ENCODE results near the gene NPM3. TPM values are rescaled to one million over a fixed set of nuclear protein-coding genes. Genes with fewer than 3 reads are reported as not detected.

Gene NPM3
- total RNA-seq, 2 donors from 2014 or later: 43.7 to 47.4 TPM

GRCh38 chr10:101772017-101772894, 11.0 kb downstream of the NPM3 start:
- Histone ChIP-seq H3K36me3 (no peaks in the 10 kb centered on the region), H3K27ac (no peak overlapping the region), H3K4me1 (replicated peaks) (peaks cover 3% of the 10 kb centered on the region), H3K27me3 (replicated peaks; ENCODE audit: insufficient read depth) (peaks cover 16% of the 10 kb centered on the region), H3K9me3 (no peaks in the 10 kb centered on the region), H3K4me3 (no peak overlapping the region)
- no peak for DNase-seq (ENCODE audit: low spot score)
- 72% methylated on average over 4 of the region's 6 CpGs for WGBS
- intact Hi-C loops (cut with DNase I): no loop called here
- TF ChIP-seq POLR2AphosphoS5 (IDR thresholded peaks at IDR 0.05) (no peak), CTCF (IDR thresholded peaks at IDR 0.05) (no peak), POLR2A (IDR thresholded peaks at IDR 0.05) (no peak)

GRCh38 chr10:101771380-101771779, 11.9 kb downstream of the NPM3 start:
- intact Hi-C loops (cut with DNase I): no loop called here
- H3K27me3 ChIP-seq (replicated peaks; ENCODE audit: insufficient read depth): peaks cover 16% of the 10 kb centered on the region
- TF ChIP-seq POLR2AphosphoS5 (IDR thresholded peaks at IDR 0.05): no peak
- TF ChIP-seq POLR2A (IDR thresholded peaks at IDR 0.05): no peak
- no peak for TF ChIP-seq CTCF (IDR thresholded peaks at IDR 0.05)
- no peak overlapping the region for H3K4me3 ChIP-seq
- 95% methylated on average over 10 of the region's 10 CpGs for WGBS
- no peak overlapping the region for H3K27ac ChIP-seq
- DNase-seq (ENCODE audit: low spot score): no peak
- no peaks in the 10 kb centered on the region for H3K36me3 ChIP-seq
- peaks cover 3% of the 10 kb centered on the region for H3K4me1 ChIP-seq (replicated peaks)
- H3K9me3 ChIP-seq: no peaks in the 10 kb centered on the region

GRCh38 chr10:101770331-101771215, 12.7 kb downstream of the NPM3 start:
- Histone ChIP-seq H3K27ac (no peak overlapping the region), H3K4me1 (replicated peaks) (peaks cover 3% of the 10 kb centered on the region), H3K9me3 (no peaks in the 10 kb centered on the region), H3K27me3 (replicated peaks; ENCODE audit: insufficient read depth) (peaks cover 16% of the 10 kb centered on the region), H3K36me3 (no peaks in the 10 kb centered on the region), H3K4me3 (no peak overlapping the region)
- WGBS: 83% methylated on average over 35 of the region's 41 CpGs
- no peak for DNase-seq (ENCODE audit: low spot score)
- TF ChIP-seq POLR2AphosphoS5 (IDR thresholded peaks at IDR 0.05) (no peak), POLR2A (IDR thresholded peaks at IDR 0.05) (no peak), CTCF (IDR thresholded peaks at IDR 0.05) (no peak)
- intact Hi-C loops (cut with DNase I): no loop called here

GRCh38 chr10:101769541-101770180, 13.6 kb downstream of the NPM3 start:
- Histone ChIP-seq H3K27me3 (replicated peaks; ENCODE audit: insufficient read depth) (peaks cover 14% of the 10 kb centered on the region), H3K9me3 (no peaks in the 10 kb centered on the region), H3K36me3 (no peaks in the 10 kb centered on the region), H3K4me1 (replicated peaks) (no peaks in the 10 kb centered on the region), H3K27ac (no peak overlapping the region), H3K4me3 (no peak overlapping the region)
- intact Hi-C loops (cut with DNase I): no loop called here
- 89% methylated on average over 5 of the region's 5 CpGs for WGBS
- TF ChIP-seq POLR2AphosphoS5 (IDR thresholded peaks at IDR 0.05) (no peak), POLR2A (IDR thresholded peaks at IDR 0.05) (no peak), CTCF (IDR thresholded peaks at IDR 0.05) (no peak)
- DNase-seq (ENCODE audit: low spot score): no peak
